ENCODE measurements around the gene OSBPL3.

The OSBPL3 gene

DNA sequence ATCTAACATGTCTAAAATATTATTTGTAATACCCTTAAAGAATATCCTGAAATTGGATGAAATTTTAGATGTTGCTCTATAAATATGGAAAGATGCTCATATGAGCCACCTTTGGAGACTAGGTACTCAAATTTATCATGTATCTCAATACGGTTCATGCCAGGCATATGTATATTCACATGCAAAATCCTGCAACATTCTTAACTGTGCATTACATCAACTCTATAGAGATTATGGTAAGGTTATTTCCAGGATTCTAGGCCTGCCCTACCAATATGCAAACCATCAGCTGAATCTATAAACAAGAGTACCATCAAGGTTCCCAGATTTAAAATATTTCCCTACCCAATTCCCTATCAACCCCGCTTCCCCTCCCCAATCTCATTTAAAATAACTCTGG lies 27.5 kb downstream of the OSBPL3 start:
- DNase-seq (ENCODE audit: low read depth in 3 of 3), result no peak

DNA sequence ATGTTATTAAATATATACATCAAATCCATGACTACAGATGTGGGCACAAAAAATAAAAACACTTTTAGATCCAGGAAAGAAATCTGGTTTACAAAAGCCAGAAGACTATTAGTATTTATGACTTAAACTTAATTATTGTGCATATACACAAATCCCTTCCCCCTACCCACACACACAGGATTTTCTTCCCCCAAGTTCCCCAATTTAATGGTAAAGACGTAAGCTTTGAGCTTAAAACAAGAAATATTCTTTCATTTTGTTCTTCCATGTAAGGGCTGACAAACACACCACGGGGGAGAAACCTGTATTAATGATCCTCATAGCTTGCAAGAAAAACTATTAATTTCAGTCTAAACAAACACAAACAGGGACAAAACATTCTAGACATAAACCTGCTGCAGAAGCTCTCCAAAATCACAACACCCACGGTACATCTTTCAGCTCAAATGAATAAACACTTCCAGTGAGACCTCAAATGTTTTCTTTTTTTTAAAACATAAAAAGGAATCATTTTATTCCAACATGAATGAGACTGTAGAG lies 28.5 kb downstream of the OSBPL3 start:
- DNase-seq (ENCODE audit: low read depth in 3 of 3), result no peak

DNA sequence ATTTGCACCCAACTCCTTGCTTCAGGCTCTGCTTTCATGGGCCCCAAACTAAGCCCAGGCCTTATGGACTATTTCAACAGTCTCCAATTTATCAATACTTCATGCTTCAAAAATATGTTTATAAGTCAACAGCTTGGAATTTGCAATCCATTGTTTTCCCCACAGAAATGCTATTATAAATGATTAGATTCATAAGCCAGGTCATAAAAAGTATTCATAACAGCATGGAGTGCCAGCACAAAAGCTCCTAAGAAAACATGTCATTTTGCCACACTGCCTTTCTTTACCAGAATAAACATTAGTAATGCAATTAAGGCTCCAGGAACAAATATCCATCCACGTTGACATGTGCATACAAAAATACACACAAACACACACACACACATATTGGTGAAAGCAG lies 30.1 kb downstream of the OSBPL3 start:
- DNase-seq (ENCODE audit: low read depth in 3 of 3), result no peak

DNA sequence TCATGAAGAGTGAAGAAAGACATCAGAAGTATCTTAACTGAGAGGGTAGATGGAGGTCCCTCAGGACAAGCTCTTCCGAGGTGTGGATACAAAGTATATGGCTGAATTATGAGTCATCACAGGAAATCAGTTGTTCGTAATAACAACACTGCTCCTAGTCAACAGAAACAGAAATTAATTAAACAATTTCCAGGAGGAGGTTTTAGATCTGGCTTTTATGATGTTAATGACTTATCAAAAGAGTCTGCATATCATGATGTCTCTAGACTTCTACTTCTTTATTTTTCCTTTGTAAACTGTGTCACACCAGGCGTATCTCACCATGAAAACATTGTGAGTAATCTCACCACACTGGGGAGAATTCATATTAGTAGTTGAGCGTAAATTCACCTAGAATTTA lies 31.2 kb downstream of the OSBPL3 start:
- DNase-seq (ENCODE audit: low read depth in 3 of 3), result no peak

GRCh38 chr7:24946467-24946866 lies 33.5 kb downstream of the OSBPL3 start:
- no peak for DNase-seq (ENCODE audit: low read depth in 3 of 3)

GRCh38 chr7:24945899-24946298 lies 34.1 kb downstream of the OSBPL3 start:
- no peak for DNase-seq (ENCODE audit: low read depth in 3 of 3)

GRCh38 chr7:24943096-24943948 lies 36.7 kb downstream of the OSBPL3 start:
- no peak for DNase-seq (ENCODE audit: low read depth in 3 of 3)

DNA sequence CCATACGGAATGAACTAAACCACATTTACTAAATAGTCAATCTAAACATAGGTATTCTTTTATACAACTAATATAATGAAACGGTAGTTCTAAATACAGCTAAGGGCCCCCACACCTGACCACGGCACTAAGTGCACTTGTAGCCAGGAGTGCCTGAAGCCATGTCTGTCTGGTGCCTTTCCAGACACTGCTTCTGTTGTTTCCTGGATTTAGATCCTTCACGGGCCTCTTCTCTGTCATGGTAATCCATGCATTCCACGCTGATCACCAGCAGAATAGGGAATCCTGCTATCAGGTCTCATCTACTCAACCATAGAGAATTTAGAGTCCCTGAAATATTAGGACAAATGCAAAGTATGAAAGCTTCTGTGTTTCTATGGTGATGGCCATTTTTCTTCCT lies 37.8 kb downstream of the OSBPL3 start:
- DNase-seq (ENCODE audit: low read depth in 3 of 3), result no peak

GRCh38 chr7:24939416-24939815 lies 40.6 kb downstream of the OSBPL3 start:
- no peak for DNase-seq (ENCODE audit: low read depth in 3 of 3)

DNA sequence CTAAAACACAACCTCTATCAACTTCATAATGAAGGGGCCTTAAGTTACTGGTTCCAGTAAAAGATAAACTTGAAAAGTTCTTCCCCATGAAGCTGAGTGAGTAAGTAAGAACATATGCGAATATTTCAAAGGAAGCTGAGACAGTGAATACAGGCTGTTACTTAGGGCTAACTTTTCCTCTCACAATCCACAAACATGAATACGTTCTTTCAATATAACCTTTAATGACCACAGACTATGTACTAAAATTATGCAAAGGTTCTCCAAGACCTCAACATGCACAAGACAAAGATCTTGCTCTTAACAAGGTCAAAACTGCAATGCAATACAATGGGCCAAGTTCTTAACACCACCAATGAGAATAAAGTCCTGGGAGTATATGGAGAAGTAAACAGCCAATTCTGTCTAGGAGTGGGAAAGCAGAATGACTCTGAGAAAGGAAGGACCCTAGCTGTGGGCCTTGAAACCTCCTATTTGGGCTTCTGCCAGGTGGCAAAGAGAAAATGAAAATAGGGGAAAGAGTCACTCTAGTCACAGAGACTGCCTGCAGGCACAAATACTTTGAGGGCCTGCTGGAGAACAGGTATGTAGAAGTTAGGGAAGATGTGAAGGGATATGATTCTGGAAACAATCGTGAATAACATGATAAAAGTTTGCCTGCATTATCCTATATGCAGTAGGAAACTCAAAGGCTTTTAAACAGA lies 43.7 kb downstream of the OSBPL3 start:
- DNase-seq (ENCODE audit: low read depth in 3 of 3), result no peak

DNA sequence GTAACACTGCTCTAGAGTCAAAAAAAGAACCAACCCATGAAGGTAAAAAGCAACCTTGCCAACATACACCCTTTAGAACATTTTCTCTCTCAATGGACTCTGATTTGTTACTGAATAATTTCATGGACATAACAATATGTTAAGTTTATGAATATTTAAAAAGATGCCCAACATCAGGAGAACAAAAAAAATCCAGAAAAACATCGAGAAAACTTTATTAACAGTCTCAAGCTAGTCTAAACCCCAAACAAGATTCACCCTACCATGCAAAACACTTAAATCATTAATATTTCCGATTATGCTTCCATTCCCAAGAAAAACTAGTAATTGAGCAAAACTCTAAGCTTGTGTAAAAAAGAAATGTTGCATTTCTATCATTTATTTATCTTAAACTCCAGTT lies 46.7 kb downstream of the OSBPL3 start:
- DNase-seq (ENCODE audit: low read depth in 3 of 3), result no peak

DNA sequence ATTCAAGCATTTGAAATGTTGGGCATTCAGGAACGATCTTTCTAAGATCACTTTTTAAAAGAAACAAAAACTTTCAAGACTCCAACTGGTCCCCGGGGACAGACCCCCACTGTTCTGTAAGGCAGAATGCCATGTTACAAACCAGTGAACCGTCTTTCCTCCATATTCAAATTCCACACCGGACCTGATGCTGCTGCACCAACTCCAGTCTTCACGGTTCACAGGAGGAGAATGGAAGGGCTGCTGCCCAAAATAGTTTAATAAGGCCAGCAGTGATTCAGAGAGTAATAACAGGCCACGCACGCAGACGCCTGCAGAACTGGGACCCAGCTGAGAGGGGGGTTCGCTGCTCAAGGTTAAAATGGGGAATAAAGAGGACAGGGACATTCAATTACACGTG lies 47.2 kb downstream of the OSBPL3 start:
- DNase-seq (ENCODE audit: low read depth in 3 of 3), result no peak

DNA sequence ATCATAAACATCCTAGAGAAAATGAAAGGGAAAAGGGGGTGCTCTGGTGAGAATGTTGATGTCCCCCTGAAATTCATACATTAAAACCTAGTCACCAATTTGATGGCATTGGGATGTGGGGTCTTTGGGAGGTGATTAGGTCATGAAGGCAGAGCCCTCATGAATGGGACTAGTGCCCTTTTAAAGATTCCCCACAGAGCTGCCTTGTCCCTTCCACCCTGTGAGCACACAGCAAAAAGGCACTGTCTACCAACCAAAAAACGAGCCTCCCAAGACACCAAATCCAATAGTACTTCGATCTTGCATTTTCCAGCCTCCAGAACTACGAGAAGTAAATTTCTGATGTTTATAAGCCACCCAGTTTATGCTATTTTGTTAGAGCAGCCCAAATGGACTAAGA lies 47.6 kb downstream of the OSBPL3 start:
- DNase-seq (ENCODE audit: low read depth in 3 of 3), result no peak

- no peak for DNase-seq (ENCODE audit: low read depth in 3 of 3)
Observed at GRCh38 chr7:24931844-24932243, 48.1 kb downstream of the OSBPL3 start.

DNA sequence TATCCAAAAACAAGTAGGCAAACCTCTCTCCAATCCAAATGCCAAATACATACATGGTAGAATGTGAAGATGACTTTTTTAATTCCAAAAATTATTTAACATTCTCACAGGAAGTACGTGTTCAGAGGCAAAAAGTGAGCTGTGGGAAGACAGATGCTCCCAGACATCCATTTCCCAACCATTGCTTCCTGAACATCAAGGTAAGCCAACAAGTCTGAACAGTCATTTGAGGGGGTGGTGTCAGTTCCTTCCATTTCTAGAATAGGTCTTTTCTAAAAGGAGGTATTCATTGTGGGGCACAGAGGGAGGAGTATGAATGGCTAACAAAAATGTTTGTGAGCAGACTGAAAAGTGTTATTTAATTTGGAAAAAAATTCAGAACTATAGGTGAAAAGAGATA lies 49.1 kb downstream of the OSBPL3 start:
- DNase-seq (ENCODE audit: low read depth in 3 of 3), result no peak

DNA sequence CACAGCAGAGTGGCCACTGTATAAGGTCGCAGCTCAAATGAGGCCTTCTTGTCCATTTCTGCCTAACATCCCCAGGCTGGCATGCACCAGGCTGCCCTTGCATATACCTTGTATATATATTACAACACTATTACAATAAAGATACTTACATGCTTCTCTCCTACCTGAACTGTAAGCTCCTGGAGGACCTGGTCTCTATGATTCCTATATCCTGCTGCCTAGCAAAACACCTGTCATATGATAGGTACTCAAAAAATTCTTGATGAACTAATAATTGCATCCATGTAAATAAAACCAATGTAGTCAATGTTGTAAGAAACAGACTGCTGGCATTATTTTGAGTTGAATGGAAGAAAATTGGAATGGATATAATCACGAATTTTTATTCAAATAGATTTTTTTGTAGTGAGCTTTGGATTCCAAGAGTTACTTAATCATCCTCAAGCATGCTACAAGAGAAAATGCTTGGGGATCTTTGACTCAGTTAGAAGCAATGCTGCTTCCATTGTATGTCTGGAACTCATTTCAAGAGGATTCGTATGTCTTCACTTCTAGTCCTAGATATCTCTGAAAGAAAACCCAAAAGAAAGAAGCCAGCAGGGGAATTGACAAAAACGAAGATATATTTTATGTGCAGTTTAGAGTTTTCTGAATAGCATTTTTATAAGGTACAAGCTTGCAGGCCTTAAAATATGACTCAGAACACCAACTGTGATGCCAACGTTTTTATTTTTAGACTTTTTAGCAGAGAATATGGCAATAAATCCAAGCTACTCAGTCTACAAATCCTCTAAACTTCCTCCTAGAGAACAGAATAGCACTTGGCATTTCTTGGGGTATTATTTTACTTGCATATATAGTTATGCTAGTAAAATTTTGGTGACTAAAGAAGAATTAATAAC lies 53.1 kb downstream of the OSBPL3 start:
- no peak for DNase-seq (ENCODE audit: low read depth in 3 of 3)

- no peak for DNase-seq (ENCODE audit: low read depth in 3 of 3)
Observed at GRCh38 chr7:24924375-24924774, 55.6 kb downstream of the OSBPL3 start.

DNA sequence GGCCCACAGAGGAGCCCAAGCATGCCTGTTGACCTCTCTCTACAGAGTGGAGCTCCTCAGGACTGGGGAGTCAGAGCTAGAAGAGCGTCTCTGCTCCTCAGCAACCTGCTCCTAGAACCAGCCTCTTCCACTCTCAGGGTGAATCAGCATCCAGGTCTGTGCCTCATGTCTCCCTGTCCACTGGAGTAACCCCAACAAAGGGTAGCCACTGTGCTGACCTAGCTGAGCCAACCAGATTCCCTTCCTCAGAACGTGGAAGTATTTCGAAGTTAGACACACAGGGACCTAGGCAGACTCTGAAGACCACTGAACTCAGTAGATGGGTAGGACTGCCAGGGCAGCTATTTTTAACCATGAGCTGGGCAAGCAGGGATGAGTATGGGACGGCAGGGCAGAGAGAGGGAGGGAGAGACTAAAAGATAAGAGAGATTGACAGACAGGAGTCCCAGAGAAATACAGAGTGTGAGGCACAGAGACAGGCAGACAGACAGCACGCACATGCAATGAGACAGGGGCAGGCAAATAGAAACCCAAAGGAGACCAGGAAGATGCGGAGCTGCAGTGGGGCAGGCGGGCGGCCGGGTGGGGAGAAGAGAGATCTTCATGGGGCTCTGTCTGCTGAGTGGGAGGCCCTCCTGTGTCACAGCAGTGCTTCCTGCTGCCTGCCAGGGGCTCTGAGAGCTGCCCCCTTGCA lies 56.7 kb downstream of the OSBPL3 start:
- no peak for DNase-seq (ENCODE audit: low read depth in 3 of 3)

GRCh38 chr7:24922099-24922773 lies 57.7 kb downstream of the OSBPL3 start:
- no peak for DNase-seq (ENCODE audit: low read depth in 3 of 3)

- no peak for DNase-seq (ENCODE audit: low read depth in 3 of 3)
Observed at GRCh38 chr7:24921362-24921679, 58.7 kb downstream of the OSBPL3 start.
